ENCODE measurements around the gene SV2C.
"Not testable (repeated sequence)": the region's sequence is repeated elsewhere in the genome, so short reads cannot be mapped to it uniquely, and the experiment has no call there.

The SV2C gene

DNA sequence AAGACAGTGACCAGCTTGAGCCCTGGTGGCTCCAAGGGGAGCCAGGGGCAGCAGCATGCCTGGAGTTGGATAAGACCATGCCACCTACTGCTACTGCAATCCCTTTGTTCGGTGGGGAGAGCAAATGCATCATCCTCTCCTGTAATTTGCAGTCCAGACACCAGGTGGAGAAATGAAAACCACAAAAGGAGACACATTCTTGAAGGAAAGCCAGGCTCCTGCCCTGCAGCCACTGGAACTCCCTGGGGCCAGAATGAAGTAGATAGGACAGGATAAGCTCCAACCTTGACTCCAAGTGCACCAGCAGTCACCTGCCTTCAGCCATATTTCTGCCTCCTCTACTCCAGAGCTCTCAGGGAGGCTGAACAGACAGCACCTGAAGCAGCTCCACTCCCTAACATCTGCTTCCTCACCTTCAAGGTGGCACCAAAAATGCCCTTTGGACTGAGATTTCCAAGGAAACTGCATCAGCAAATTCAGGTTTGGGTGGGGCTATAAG lies 254.8 kb downstream of the SV2C start:
- peak; percentile 73 for DNase-seq (ENCODE audit: low spot score)

DNA sequence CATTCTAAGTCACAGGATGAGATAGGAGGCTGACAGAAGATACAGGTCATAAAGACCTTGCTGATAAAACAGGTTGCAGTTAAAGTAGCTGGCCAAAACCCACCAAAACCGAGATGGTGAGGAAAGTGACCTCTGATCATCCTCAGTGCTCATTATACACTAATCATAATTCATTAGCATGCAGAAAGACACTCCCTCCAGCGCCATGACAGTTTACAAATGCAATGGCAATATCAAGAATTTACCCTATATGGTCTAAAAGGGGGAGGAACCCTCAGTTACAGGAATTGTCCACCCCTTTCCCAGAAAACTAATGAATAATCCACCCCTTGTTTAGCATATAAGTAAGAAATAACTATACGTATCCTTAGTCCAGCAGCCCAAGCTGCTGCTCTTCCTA lies 256.7 kb downstream of the SV2C start:
- DNase-seq (ENCODE audit: low spot score) = no peak

DNA sequence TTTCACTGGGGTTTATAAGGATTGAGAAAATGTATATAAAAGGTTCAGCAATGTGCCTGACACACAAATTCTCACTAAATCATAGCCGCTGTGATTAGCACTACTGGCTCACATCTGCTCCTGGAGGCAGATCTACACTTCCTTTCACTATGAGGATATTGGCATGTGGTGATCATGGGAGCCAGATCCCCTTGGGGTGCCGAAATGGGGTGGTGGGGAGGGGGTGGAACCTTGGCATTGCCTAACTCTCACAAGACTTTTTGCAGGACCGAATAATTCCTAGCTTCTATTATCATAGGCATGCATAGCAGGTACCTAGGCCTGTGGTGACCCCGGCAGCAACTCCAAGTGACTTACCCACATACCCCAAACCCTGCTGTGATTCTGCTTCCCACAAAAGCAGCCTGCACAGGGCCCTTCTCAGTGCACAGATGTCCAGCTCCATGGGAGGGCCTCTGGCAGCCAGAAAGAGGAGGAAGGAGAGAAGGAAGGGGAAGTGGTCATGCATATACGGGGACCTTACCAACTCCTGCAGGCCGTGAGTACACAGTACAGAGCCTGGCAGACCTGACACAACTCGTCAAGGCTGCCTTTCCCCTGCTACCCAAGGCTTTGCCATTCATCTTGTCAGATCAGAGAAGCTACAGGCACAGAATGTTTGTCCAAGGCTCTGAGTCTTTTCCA lies 258.6 kb downstream of the SV2C start:
- no peak for DNase-seq (ENCODE audit: low spot score)

DNA sequence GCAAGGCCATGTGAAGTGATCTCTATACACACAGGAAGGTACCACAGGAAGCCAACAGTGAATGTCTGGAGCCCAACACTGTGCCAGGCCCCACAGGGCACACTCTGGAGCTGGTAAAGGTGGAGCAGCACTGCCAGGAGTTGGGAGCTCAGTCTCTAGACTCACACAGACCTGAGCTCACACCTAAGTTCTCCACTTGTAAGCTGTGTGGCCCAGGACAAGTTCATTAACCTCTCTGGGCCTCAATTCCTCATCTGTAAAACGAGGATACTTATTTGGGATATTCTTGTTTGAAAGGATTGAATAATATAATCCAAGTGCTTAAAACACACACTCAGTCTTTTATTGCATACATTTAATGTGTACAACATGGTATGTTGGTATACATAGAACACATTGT lies 259.3 kb downstream of the SV2C start:
- DNase-seq (ENCODE audit: low spot score) = no peak

DNA sequence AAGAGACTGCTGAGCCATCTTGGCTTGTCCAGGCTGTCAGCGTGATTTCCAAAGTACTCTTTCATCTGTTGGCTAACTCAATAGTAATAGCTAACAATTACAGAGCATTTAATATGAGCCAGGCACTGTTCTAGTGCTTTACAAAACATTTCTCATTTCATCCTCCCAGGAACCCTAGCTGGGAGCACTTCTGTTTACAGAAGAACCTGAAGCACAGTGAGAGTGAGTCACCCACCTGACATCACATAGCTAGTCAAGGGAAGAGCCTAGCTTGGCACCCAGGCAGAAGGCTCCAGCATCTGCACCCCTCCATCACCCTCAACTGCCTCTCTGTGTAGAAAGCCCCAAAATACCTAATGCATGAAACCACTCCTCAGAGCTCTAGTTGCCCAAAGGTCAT lies 262.4 kb downstream of the SV2C start:
- no peak for DNase-seq (ENCODE audit: low spot score)

DNA sequence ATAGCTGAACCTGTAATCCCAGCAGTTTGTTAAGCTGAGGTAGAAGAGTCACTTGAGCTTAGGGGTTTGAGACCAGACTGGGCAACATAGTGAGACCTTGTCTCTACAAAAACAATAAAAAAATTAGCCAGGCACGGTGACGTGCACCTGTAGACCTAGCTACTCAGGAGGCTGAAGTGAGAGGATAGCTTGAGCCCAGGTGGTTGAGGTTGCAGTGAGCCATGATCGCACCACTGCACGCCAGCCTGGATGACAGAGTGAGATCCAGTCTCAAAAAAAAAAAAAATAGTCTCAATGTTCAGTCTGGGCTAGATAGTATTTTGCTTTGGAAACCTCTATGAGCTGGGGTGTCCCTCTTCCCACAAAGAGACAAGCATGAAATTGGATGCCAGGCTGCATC lies 268.0 kb downstream of the SV2C start:
- DNase-seq (ENCODE audit: low spot score) = no peak

DNA sequence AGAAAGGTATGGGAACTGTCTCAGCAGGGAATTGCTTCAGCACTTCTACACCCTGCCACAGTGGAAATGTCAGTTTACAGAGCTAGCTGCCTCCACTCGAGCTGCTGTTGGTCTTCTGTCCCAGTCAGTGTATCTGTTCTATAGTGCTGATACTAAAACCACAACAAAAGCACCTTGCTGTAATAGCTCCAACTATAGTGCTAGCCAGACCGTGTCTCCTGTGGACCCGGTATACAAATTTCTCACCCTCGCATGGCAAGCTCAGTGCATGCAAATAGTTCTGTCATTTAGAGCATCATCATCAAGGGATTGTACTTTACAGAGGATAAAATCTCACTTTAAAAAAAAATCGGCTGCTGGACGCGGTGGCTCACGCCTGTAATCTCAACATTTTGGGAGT lies 268.4 kb downstream of the SV2C start:
- DNase-seq (ENCODE audit: low spot score) = no peak

DNA sequence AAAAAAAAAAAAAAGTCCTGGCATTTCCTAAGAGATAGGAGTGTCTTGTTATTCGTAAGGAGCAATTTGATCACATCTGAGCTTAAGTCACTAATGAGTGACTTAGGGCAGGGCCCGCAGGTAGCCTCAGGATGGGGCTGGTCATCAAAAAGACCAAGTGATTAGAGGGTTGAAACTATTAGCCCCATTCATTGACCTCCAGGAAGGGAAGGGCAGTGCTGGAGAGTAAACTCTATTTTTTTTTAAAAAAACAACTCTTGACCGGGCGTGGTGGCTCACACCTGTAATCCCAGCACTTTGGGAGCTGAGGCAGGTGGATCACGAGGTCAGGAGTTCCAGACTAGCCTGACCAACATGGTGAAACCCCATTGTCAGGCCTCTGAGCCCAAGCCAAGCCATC lies 273.7 kb downstream of the SV2C start:
- DNase-seq (ENCODE audit: low spot score) = no peak

DNA sequence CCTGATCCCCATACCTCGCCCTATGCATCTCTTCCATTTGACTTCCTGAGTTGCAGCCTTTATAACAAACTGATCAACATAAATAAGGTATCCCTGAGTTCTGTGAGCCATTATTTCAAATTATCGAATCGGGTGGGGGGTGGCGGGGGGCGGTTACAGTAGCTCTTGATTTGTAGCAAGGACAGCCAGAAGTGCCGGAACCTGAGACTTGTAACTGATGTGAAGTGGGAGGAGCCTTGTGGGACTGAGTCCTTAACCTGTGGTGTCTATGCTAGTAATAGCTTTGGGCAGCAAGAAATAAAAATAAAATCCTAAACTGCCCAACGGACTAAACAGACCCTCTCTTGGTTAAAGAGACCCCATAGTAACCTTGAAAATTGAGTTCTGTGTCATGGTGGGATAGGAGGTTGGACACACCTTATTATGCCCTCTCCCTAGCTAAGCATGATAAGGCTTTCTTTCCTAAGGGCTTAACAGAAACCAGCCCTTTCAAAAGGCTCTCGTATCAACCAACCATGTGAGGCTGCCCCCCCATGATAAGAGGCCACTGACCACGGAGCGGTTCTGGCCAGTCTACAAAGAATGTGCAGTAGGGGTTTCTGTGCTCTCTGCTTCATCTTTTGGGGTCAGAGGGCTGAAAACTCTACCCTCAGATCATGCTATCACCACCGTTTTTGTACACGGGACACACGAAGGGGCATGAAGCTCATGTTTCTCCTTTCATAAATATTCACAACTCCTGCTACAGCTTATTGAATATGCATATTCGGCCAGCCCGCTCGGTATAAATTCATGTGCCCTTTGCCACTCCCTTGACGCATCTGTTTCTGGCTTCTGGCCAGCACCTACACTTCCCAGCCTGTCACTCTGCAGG lies 280.4 kb downstream of the SV2C start:
- DNase-seq (ENCODE audit: low spot score) = no peak

DNA sequence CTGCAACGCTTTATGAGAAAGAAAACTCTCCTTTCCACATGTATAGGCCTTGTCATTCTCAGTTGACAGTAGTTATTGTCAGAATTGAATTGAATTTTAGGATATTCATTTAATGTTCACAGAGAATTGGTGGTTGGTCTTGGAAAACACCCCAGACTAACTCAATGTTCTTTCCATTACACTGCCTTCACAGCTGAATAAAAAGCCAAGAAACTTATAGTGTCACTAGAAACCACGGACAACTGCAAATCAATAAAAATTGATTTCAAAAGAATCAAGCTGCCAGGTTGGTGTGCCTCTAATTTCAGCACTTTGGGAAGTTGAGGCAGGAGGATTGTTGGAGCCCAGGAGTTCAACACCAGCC lies 281.0 kb downstream of the SV2C start:
- DNase-seq (ENCODE audit: low spot score) = no peak

DNA sequence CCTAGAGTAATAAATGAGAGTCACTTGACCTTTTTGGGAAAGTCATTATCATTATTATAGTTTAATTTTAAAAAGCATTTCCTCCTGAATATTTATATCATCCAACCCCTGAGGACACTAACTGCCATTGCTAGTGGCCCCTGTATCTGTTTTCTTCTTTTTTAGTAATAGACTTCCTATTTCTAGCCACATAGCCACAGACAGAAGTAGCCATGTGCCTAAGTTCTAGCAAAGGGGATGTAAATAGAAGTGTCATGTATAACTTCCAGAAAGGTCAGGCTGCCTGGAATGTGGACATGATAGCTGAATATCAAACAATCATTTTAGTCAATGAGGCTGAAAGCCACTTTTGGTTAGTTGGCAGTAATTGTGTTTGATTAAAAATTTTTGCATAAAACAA lies 282.4 kb downstream of the SV2C start:
- DNase-seq (ENCODE audit: low spot score) = no peak

DNA sequence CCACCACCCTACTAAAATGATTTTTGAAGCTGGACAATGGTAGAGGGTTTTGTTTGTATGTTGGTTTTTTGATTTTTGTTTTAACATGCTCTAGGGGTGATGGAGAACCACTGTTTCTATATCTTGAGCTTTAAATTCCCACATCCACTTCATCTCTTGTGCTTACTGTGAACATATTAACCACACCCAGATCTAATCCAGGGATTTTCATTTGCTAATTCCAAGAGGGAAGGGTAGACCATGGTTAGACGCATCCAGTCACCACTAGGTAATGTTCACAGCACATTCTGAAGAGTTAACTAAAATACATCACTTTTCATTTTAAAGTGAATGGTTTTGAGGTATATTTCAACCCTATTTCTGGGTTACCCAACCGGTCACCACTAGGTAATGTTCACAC lies 283.4 kb downstream of the SV2C start:
- DNase-seq (ENCODE audit: low spot score) = no peak

DNA sequence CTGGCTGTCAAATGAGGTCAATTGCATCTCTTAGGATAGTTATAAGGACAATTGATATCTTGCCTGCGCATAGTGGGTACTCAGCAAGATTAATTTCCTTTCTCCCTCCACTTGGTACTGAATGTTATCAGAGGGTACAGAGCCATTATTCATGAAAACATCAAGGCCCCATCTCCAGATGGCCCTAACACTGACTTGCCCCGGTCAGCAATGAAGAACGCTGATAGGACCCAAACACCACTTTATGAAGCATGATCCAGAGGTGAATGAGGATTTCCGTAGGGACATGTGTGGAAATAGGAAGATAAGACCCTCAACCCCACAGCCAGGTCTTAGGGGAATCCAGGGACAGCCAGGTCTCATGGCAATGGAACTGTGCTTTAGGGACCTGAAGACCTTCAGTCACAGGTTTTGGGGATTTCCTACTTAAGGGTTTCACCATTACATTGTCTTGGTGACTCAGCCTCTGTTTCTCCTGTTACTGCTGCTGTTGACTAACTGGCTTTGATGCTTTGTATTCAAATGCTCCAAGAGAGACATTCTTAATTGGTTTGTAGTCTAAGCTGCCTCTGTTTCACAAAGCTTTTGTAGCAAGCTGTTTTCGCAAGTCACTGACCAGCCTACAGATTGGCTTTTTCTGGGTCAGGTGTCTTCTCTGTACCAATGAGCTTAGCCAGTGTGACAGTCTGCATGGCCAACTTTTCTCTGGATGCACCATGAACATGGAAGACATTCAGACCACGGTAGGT lies 284.6 kb downstream of the SV2C start:
- DNase-seq (ENCODE audit: low spot score) = no peak

DNA sequence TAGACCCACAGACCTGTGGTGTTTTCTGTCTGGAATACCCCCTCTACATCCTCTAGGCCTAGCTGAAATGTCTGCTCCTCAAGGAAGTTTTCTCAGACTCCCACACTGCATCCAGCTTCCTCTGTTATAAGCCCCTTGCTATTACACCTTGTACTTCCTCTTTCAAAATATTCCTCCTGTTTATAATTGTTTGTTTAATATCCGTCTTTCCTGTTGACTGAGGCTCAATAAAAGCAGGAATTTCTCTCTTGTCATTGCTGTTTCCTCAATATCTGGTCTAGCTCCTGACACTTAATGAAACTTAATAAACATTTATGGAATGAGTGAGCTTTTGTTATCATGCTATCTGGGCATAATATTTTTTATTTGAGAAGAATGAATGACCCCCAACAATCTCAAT lies 285.8 kb downstream of the SV2C start:
- no peak for DNase-seq (ENCODE audit: low spot score)

DNA sequence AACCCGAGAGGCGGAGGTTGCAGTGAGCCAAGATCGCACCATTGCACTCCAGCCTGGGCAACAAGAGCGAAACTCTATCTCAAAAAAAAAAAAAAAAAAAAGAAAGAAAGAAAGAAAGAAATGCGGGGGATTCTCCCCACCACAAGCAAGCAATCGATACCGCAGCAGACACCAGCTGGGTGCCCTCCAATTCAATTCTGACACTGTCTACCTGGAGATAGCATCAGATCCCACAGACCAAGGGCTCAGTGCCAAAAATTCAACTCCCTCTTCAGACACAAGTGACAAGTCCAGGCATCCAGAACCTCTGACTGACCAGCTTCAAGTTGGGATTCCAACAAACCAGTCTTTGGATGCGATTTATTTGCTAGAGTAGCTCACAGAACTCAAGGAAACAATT lies 286.5 kb downstream of the SV2C start:
- not testable (repeated sequence) for DNase-seq (ENCODE audit: low spot score)

DNA sequence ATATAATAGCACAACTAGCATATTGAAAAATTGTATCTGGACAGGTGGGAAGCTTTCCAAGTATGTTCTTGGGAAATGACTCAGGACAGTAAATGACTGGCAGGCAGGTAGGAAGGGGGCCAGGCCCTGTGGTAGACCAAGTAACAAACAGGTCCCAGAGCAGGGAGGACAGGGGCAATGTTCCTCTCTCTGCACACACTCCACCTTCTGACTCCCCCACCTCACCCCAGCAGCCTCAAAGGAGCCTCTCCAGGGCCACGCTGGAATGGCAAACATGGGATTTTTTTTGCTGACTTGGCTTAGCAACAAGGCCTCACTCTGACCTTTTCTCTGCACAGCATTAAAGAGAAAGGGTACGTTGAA lies 288.8 kb downstream of the SV2C start:
- DNase-seq (ENCODE audit: low spot score) = no peak

DNA sequence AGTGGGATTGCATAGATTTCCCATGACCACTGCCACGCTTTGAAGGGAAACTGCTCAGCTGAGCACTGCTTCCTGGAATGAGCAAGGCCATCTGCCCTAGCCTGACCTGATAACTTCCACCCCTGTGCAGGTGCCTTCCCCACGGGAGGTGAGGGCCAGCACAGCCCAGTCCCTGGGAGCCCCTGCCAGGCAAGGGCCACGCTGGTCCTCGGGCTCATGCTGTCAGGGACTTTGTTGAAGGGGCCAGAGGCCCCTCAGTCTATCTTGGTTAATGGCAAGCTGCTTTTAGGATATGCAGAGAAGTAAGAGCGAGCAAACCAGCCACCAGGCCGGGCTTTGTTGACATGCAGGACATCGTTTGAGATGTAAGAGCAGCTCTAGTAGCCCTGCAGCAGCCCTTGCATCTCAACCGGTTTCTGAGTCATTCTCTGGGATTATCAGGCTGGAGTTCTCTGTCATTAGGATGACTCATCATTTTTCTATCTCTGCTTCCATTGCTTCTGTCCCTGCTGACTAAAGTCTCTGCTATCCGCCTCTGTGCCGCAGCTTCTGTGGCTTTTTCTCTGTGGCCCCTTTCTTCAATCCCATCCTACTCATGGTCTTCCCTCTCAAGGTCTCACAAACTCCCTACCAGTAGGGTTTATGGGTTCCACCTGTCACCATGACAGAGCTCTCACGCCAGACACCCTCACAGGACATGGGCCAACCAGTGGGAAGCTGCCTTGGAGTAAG lies 289.3 kb downstream of the SV2C start:
- peak; percentile 84 for DNase-seq (ENCODE audit: low spot score)

DNA sequence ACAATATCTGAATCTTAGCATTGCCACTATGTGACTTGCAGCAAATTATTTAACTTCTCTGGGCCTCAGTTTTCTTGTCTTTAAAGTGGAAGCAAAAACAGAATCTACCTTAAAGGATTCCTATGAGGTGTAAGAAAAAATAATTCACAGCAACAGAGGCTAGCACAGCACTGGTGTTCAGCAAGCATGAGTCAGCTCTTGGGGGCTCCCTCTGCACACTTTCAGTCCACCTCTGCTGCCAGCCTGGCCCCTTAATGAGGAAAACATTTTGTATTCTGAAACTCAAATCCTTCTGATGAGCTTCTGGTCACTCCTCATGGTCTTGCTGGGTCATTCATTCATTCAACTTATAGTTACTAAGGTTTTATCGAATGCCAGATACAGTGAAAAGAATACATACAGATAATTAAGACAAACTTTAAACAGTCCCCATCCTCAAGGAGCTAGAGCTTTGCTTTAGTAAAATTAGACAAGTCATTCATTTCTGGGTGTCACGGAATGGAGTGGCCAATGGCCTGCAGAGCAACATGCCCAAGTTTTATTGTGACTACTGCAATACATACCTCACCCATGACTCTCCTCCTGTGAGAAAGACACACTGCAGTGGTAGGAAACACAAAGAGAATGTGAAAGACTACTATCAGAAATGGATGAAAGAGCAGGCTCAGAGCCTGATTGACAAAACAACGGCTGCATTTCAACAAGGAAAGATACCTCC lies 293.1 kb downstream of the SV2C start:
- DNase-seq (ENCODE audit: low spot score) = peak; percentile 16

DNA sequence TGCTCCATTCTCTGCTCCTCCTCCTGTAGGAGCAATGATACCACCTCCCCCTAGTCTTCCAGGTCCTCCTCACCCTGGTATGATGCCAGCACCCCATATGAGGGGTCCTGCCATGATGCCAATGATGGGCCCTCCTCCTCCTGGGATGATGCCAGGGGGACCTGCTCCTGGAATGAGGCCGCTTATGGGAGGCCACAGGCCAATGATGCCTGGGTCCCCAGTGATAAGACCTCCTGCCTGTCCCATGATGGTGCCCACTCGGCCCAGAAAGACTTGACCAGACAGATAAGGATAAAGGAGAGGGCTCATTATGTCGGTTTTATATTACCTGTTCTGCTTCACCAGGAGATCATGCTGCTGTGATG lies 293.7 kb downstream of the SV2C start:
- no peak for DNase-seq (ENCODE audit: low spot score)

DNA sequence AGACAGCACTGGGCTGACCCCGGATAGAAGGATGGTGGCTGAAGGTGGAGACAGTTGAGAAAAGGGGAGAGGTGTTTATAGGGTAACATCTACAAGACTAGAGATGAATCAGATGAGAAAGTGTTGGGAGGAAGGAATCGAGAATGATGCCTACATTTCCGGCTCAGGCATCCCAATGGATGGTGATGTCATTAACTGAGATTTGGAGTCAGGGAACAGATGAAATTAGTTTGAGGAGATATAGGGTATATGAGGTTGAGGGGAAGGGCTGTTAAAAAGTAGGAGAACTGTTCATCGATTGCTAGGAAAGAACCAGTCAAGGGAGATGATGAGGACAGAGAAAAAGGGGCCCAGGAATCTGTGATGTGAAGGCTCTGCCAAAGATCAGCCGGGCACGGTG lies 295.2 kb downstream of the SV2C start:
- DNase-seq (ENCODE audit: low spot score) = no peak

DNA sequence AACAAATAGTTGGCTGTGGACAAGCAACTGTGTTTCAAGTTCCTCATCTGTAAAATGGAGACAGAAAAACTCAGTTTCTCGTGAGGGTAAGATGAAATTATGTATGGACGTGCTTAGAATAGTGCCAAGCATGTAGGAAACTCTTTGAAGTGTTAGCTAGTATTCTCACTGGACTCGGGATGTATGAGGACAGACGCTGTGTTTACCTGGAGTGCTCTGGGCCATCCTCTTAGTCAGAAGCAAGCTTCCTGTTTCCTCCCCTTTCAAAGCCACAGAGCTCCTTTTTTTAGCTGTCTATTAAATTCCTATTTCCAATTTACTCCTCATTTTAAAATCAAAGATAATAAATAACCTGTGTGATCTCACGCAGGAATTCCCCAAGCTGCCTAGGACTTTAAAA lies 296.1 kb downstream of the SV2C start:
- DNase-seq (ENCODE audit: low spot score) = no peak

DNA sequence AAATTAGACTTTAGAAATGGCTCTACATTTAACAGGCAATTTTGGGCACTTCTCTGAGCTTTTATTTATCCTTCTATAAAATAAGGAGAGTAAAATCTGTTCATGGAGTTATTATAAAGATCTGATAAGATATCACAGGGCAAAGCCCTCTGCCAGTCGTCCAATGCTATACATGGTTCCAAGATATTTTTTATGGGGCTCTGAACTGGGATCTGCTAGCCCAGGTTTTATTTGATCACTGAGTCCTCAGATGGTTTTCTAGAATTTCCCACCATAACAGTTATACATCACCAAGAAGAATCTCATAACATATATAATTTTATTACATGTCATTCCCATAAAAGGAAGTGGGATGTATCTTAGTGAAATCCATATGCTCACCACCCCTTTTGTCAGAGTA lies 296.7 kb downstream of the SV2C start:
- DNase-seq (ENCODE audit: low spot score) = no peak

Measured in AG08396 (cell line).